Brain microvascular endothelial cell (primary cell): Measurements from ENCODE around the gene CRLF3.
A peak's percentile ranks its signal among the peaks of the same experiment; 100 is the strongest.
"Not testable (repeated sequence)": the region's sequence is repeated elsewhere in the genome, so short reads cannot be mapped to it uniquely, and the experiment has no call there.

Experiments used
- DNase-seq: peaks from one replicate; pipeline ENCODE4 v3.0.0-alpha.2; 2020
- H3K27ac ChIP-seq: fragments of 250-450 bp; sonication (Bioruptor Pico); 2 replicates; pipeline ENCODE4 v1.5.1; 2020; ENCODE audit warnings: mild to moderate bottlenecking, moderate library complexity
- H3K27me3 ChIP-seq: fragments of 250-450 bp; sonication (Bioruptor Pico); replicated peaks from 2 replicates; pipeline ENCODE4 v1.5.1; 2020; ENCODE audit warnings: mild to moderate bottlenecking
- H3K36me3 ChIP-seq: fragments of 250-450 bp; sonication (Bioruptor Pico); replicated peaks from 2 replicates; pipeline ENCODE4 v1.5.1; 2020; ENCODE audit warnings: mild to moderate bottlenecking
- H3K4me3 ChIP-seq: 2 replicates; pipeline ENCODE4 v1.5.1; 2011; ENCODE audit warnings: low read depth, mild to moderate bottlenecking, control low read depth, low read length, moderate library complexity
- CTCF ChIP-seq: IDR thresholded peaks from 2 replicates; pipeline ENCODE4 v1.5.1; 2011; ENCODE audit warnings: low read depth, mild to moderate bottlenecking, moderate library complexity, low read length, control low read depth, inconsistent platforms; ENCODE audit errors: missing control alignments
- in situ Hi-C: cut with HindIII; loops from 2 replicates; pipeline ENCODE4 v1.10.0; 2017; ENCODE audit warnings: low sequenced_read_pairs, low pct_ligation_motif_present

The CRLF3 gene

GRCh38 chr17:30761060-30761459 is 63.4 kb downstream of the CRLF3 start:
- Histone ChIP-seq H3K36me3 (no peaks in the 10 kb centered on the region), H3K27me3 (no peaks in the 10 kb centered on the region), H3K27ac (no peak overlapping the region), H3K4me3 (no peak overlapping the region)
- DNase-seq, result no peak
- no peak for TF ChIP-seq CTCF
- in situ Hi-C loops, result no loop called here

- H3K4me3 ChIP-seq, H3K36me3 ChIP-seq, H3K27me3 ChIP-seq, H3K27ac ChIP-seq, in situ Hi-C loops: not testable (repeated sequence)
- DNase-seq, result peak; percentile 12
Measured at GRCh38 chr17:30753291-30753690, 71.2 kb downstream of the CRLF3 start.

GRCh38 chr17:30750982-30751381 is 73.5 kb downstream of the CRLF3 start:
- H3K4me3 ChIP-seq, DNase-seq, in situ Hi-C loops, H3K27ac ChIP-seq, H3K27me3 ChIP-seq, H3K36me3 ChIP-seq: not testable (repeated sequence)

GRCh38 chr17:30747621-30748020 is 76.9 kb downstream of the CRLF3 start:
- H3K27ac ChIP-seq, H3K4me3 ChIP-seq, in situ Hi-C loops, H3K27me3 ChIP-seq, H3K36me3 ChIP-seq, DNase-seq: not testable (repeated sequence)

GRCh38 chr17:30742669-30743068 is 81.8 kb downstream of the CRLF3 start:
- H3K27me3 ChIP-seq, DNase-seq, H3K36me3 ChIP-seq, H3K27ac ChIP-seq, H3K4me3 ChIP-seq, in situ Hi-C loops: not testable (repeated sequence)

GRCh38 chr17:30736371-30736770 is 88.1 kb downstream of the CRLF3 start:
- H3K36me3 ChIP-seq, H3K27me3 ChIP-seq, in situ Hi-C loops: not testable (repeated sequence)

GRCh38 chr17:30735644-30736043 is 88.8 kb downstream of the CRLF3 start:
- in situ Hi-C loops, H3K27ac ChIP-seq, H3K27me3 ChIP-seq, H3K36me3 ChIP-seq, H3K4me3 ChIP-seq, DNase-seq: not testable (repeated sequence)

More at GRCh38 chr17:30736371-30736770, 88.1 kb downstream of the CRLF3 start:
- H3K4me3 ChIP-seq, H3K27ac ChIP-seq, DNase-seq: not testable (repeated sequence)

GRCh38 chr17:30735206-30735605 is 89.3 kb downstream of the CRLF3 start:
- H3K4me3 ChIP-seq, H3K27me3 ChIP-seq, in situ Hi-C loops, H3K36me3 ChIP-seq, H3K27ac ChIP-seq, DNase-seq: not testable (repeated sequence)

- DNase-seq, result not testable (repeated sequence)
Measured at GRCh38 chr17:30734153-30734552, 90.3 kb downstream of the CRLF3 start.

More at GRCh38 chr17:30734153-30734552, 90.3 kb downstream of the CRLF3 start:
- H3K27me3 ChIP-seq, H3K36me3 ChIP-seq, in situ Hi-C loops, H3K4me3 ChIP-seq, H3K27ac ChIP-seq: not testable (repeated sequence)
